GM12878 (cell line): ENCODE data around the gene NPM3. TPM values are rescaled to one million over a fixed set of nuclear protein-coding genes. Genes with fewer than 3 reads are reported as not detected.

ENCODE experiments used
- ATAC-seq: fragments of 200-7000 bp; cut with Tn5 transposase; 3 replicates; pipeline ENCODE4 v1.9.1; 2020; ENCODE audit warnings: mild to moderate bottlenecking, moderate library complexity
- BruUV-seq: library from RNA; stranded (reverse); fragments of 400-500 nt; replicated peaks from 2 replicates; lab custom pipeline; 2021; lab: Mats Ljungman, UMichigan
- CTCF ChIA-PET: fragments of 300-600 bp; sonication (Branson Sonifier 250); formaldehyde crosslinking; extraction: SDS; loops from one replicate; lab custom pipeline; 2021; ENCODE audit warnings: inconsistent platforms; lab: Yijun Ruan, JAX
- POLR2A ChIA-PET: fragments of 350-600 bp; formaldehyde crosslinking; extraction: SDS; loops from one replicate; lab custom pipeline; 2021; ENCODE audit warnings: inconsistent platforms; lab: Charles Lee
- RAD21 ChIA-PET: fragments of 300-600 bp; sonication (Branson Sonifier 250); formaldehyde crosslinking; loops from one replicate; lab custom pipeline; 2023; ENCODE audit warnings: antibody characterized with exemption; ENCODE audit not compliant: unreplicated experiment; lab: Charles Lee
- SMC1A ChIA-PET: fragments of 300-600 bp; sonication (Branson Sonifier 250); formaldehyde crosslinking; loops from one replicate; lab custom pipeline; 2023; ENCODE audit not compliant: unreplicated experiment, uncharacterized antibody; lab: Charles Lee
- DNase-seq: peaks from one replicate; pipeline ENCODE4 v3.0.0-alpha.2; 2011; ENCODE audit warnings: low read depth, low spot score
- FAIRE-seq: peaks from 3 replicates; lab custom pipeline; 2011; peaks lifted over from hg19 to GRCh38; lab: Jason Lieb, UNC
- H2AFZ ChIP-seq: 2 replicates; pipeline ENCODE4 v1.6.0; 2011; ENCODE audit warnings: low read depth, low read length, control low read depth; ENCODE audit not compliant: control insufficient read depth
- H3K27ac ChIP-seq: 2 replicates; pipeline ENCODE4 v1.5.1; 2011; ENCODE audit warnings: control low read depth; ENCODE audit not compliant: control insufficient read depth, insufficient read depth
- H3K27me3 ChIP-seq, 2 experiments: replicated peaks in 1 of 2; 2 replicates each; pipeline versions ENCODE4 v1.6.0 to v1.6.1; 2011; ENCODE audit warnings: low read length in 1 of 2; ENCODE audit not compliant: control insufficient read depth in 2 of 2, insufficient read depth in 2 of 2
- H3K36me3 ChIP-seq, 2 experiments: 2 replicates each; pipeline ENCODE4 v1.5.1; 2011; ENCODE audit warnings: low read length in 1 of 2; ENCODE audit not compliant: control insufficient read depth in 2 of 2, insufficient read depth in 2 of 2
- H3K4me1 ChIP-seq: 2 replicates; pipeline ENCODE4 v1.6.1; 2011; ENCODE audit warnings: mild to moderate bottlenecking, low read length, moderate library complexity, mixed read lengths; ENCODE audit not compliant: control insufficient read depth, insufficient read depth
- H3K4me2 ChIP-seq: 2 replicates; pipeline ENCODE4 v1.6.0; 2011; ENCODE audit warnings: control low read depth; ENCODE audit not compliant: control insufficient read depth, insufficient read depth
- H3K4me3 ChIP-seq: fragments of 200-600 bp; sonication (generic); 2 replicates; pipeline ENCODE4 v1.5.1; 2016
- H3K79me2 ChIP-seq: 2 replicates; pipeline ENCODE4 v1.6.0; 2011; ENCODE audit warnings: low read length; ENCODE audit not compliant: control insufficient read depth, insufficient read depth
- H3K9ac ChIP-seq: 2 replicates; pipeline ENCODE4 v1.8.0; 2011; ENCODE audit warnings: low read length, control low read depth, mixed read lengths; ENCODE audit not compliant: control insufficient read depth, insufficient read depth
- H3K9me3 ChIP-seq: replicated peaks from 3 replicates; pipeline ENCODE4 v1.5.1; 2011; ENCODE audit warnings: mild to moderate bottlenecking, low read length; ENCODE audit not compliant: control insufficient read depth, insufficient read depth
- H4K20me1 ChIP-seq: 2 replicates; pipeline ENCODE4 v1.6.0; 2011; ENCODE audit not compliant: control insufficient read depth, insufficient read depth
- CBX3 ChIP-seq: fragments of 200-600 bp; sonication (generic); IDR thresholded peaks from 2 replicates; pipeline ENCODE4 v1.6.1; 2016; ENCODE audit warnings: low read depth, borderline replicate concordance
- CUX1 ChIP-seq: IDR thresholded peaks from 2 replicates; pipeline ENCODE4 v1.6.1; 2012; ENCODE audit warnings: improper control_type of control experiment, low read depth, low read length; ENCODE audit not compliant: insufficient replicate concordance
- DPF2 ChIP-seq: fragments of 450-650 bp; IDR thresholded peaks from 2 replicates; pipeline ENCODE4 v1.6.1; 2017; ENCODE audit warnings: mild to moderate bottlenecking
- ETV6 ChIP-seq, 2 experiments: fragments of 450-650 bp in 1 of 2; IDR thresholded peaks in 1 of 2; conservative IDR thresholded peaks in 1 of 2; 2 replicates each; pipeline ENCODE4 v1.6.1; 2014; ENCODE audit warnings: antibody characterized with exemption in 1 of 2, borderline replicate concordance in 1 of 2, low read depth in 1 of 2, mild to moderate bottlenecking in 1 of 2, moderate library complexity in 1 of 2
- GABPA ChIP-seq: IDR thresholded peaks from 2 replicates; pipeline ENCODE4 v1.6.1; 2014; ENCODE audit warnings: antibody characterized with exemption, low read depth, mild to moderate bottlenecking, inconsistent platforms
- GATAD2B ChIP-seq: fragments of 450-650 bp; conservative IDR thresholded peaks from 2 replicates; pipeline ENCODE4 v1.6.1; 2017; ENCODE audit warnings: low read depth, mild to moderate bottlenecking, moderate library complexity
- IKZF2 ChIP-seq, 2 experiments: fragments of 450-650 bp; IDR thresholded peaks; 2 replicates each; pipeline ENCODE4 v1.6.1; 2017; ENCODE audit warnings: mild to moderate bottlenecking in 2 of 2, moderate library complexity in 2 of 2
- IRF4 ChIP-seq: IDR thresholded peaks from 2 replicates; pipeline ENCODE4 v1.6.1; 2011; ENCODE audit warnings: low read depth, low read length
- MEF2A ChIP-seq: IDR thresholded peaks from 2 replicates; pipeline ENCODE4 v1.6.1; 2011; ENCODE audit warnings: low read depth, mild to moderate bottlenecking, low read length, moderate library complexity; ENCODE audit not compliant: insufficient read depth
- NR2F1 ChIP-seq: fragments of 450-650 bp; conservative IDR thresholded peaks from 2 replicates; pipeline ENCODE4 v1.6.1; 2017; ENCODE audit warnings: mild to moderate bottlenecking
- POLR2A ChIP-seq: IDR thresholded peaks from 2 replicates; pipeline ENCODE4 v1.6.1; 2011; ENCODE audit warnings: low read depth, mild to moderate bottlenecking, low read length
- RUNX3 ChIP-seq: IDR thresholded peaks from 2 replicates; pipeline ENCODE4 v1.6.1; 2012; ENCODE audit warnings: low read length, inconsistent platforms
- SIN3A ChIP-seq: IDR thresholded peaks from 2 replicates; pipeline ENCODE4 v1.6.1; 2012; ENCODE audit warnings: low read depth, low read length, improper control_type of control experiment
- ZBTB11 ChIP-seq: fragments of 450-650 bp; formaldehyde crosslinking; IDR thresholded peaks from 2 replicates; pipeline ENCODE4 v1.5.0; 2022; ENCODE audit warnings: mild to moderate bottlenecking, missing genetic modification characterization
- WGBS: methylation state at CpG from one replicate; pipeline ENCODE4 v1.1.6; 2016; ENCODE audit warnings: low lambda C conversion rate; ENCODE audit not compliant: insufficient replicate concordance, insufficient coverage; ENCODE audit errors: missing lambda C conversion rate; 5-methylcytosine and 5-hydroxymethylcytosine counted together
- in situ Hi-C: fragments of 300-500 bp; cut with MboI; formaldehyde crosslinking; loops from 9 replicates; pipeline ENCODE4 v1.14.3; 2018; ENCODE audit warnings: mixed read lengths
- intact Hi-C: fragments of 100-400 bp; cut with micrococcal nuclease; formaldehyde crosslinking; loops from one replicate; pipeline ENCODE4 v1.14.2; 2022; ENCODE audit not compliant: unreplicated experiment
- polyA plus RNA-seq, 11 experiments: library from polyadenylated mRNA; depleted of rRNA in 4 of 11; unstranded in 6 of 11; stranded (reverse) in 5 of 11; fragments of >200 nt; fragmentation: Nextera tagmentation in 4 of 11; fragmentation: Illumina TruSeq in 1 of 11; extraction: Ambion mirVana in 4 of 11; extraction: Trizol in 1 of 11; gene quantifications; 1 replicate in 1 of 11; 2 replicates in 10 of 11; pipeline versions ENCODE4 v1.2.1 to v1.2.3, GENCODE V29; 2011 to 2016; ENCODE audit warnings: inconsistent platforms in 2 of 11, missing spikeins in 2 of 11, low read depth in 1 of 11
- total RNA-seq, 4 experiments: library from RNA; depleted of rRNA in 3 of 4; stranded (reverse); fragments of >200 nt in 3 of 4; fragmentation: Illumina TruSeq in 1 of 4; extraction: Trizol in 1 of 4; gene quantifications; 2 replicates each; pipeline versions ENCODE4 v1.2.1 to v1.2.3, GENCODE V29; 2013 to 2021

The NPM3 gene
- total and polyA plus RNA-seq, 10 of the 15 experiments (the other 5 are each of a cell fraction or from before 2014, with no cell fraction given), result 13.0 to 171 (median 93.3) TPM

- 0 out of 4 replicates have a peak, but pooled peaks cover 0 to 2% of the 10 kb centered on the region in 2 experiments for H3K36me3 ChIP-seq
- H3K4me3 ChIP-seq, result peak overlapping the region; percentile 34; the same call in 1 of the 2 replicates
- WGBS, result 28% methylated on average over 17 of the region's 17 CpGs
- in situ Hi-C loops, result loop anchor here (5.0 kb wide), 2 partner anchors 173 to 568 kb away; no protein-coding TSS in a partner anchor
- BruUV-seq, result no TSS peak
- ChIA-PET SMC1A (interaction anchor here (0.7 to 7.9 kb wide), 8 partner anchors 48 to 210 kb away, joined by 3 to 139 read pairs (median 5); partner anchors contain the start of genes DPCD and POLL), RAD21 (interaction anchor here (0.6 to 7.9 kb wide), 9 partner anchors 32 to 293 kb away, joined by 3 to 172 read pairs (median 4); partner anchors contain the start of genes DPCD and POLL), POLR2A (interaction anchor here (1.4 to 1.7 kb wide), 2 partner anchors 34 to 177 kb away, joined by 3 to 6 read pairs; no protein-coding TSS in a partner anchor), CTCF (interaction anchor here (0.5 to 9.8 kb wide), 30 partner anchors 15 to 566 kb away, joined by 3 to 334 read pairs (median 7); partner anchors contain the start of genes DPCD and POLL)
- DNase-seq, result no peak
- peak overlapping the region; percentile 100 for H3K4me2 ChIP-seq
- intact Hi-C loops, result loop anchor here (2.0 to 10.0 kb wide), 4 partner anchors 88 to 566 kb away; partner anchors contain the start of gene BTRC
- H3K9me3 ChIP-seq, result no peaks in the 10 kb centered on the region
- no peak overlapping the region for H3K27ac ChIP-seq
- FAIRE-seq, result no peak
- no peaks in the 10 kb centered on the region for H4K20me1 ChIP-seq
- H2AFZ ChIP-seq, result peak overlapping the region; percentile 59
- H3K27me3 ChIP-seq, result peaks cover 2 to 3% of the 10 kb centered on the region in 2 experiments; a peak in 3 of 4 replicates
- H3K79me2 ChIP-seq, result peaks cover 11% of the 10 kb centered on the region
- peaks cover 42% of the 10 kb centered on the region for H3K4me1 ChIP-seq
- H3K9ac ChIP-seq, result peak overlapping the region; percentile 42; the same call in 1 of the 2 replicates
- ATAC-seq, result peak; percentile 1; the same call in 2 of the 3 replicates
- no peak for TF ChIP-seq NR2F1
- no peak for TF ChIP-seq RUNX3
- TF ChIP-seq DPF2, result 0 out of 2 replicates have a peak, but pooled peaks have one; percentile 4
- TF ChIP-seq GATAD2B, result no peak
- TF ChIP-seq ZBTB11 (CRISPR knock-in tag), result no peak
- TF ChIP-seq CBX3, result no peak
- 0 out of 4 replicates have a peak, but pooled peaks of 1 of the 2 experiments have one; percentile 6 for TF ChIP-seq IKZF2 (IDR thresholded peaks at IDR 0.05)
- TF ChIP-seq POLR2A, result no peak
- no peak for TF ChIP-seq CUX1
- no peak for TF ChIP-seq ETV6 (conservative IDR thresholded peaks at IDR 0.05 in 1 of 2, IDR thresholded peaks at IDR 0.05 in 1 of 2; ENCODE audit: borderline replicate concordance in 1 of 2, low read depth in 1 of 2)
- no peak for TF ChIP-seq MEF2A
- TF ChIP-seq SIN3A, result no peak
- TF ChIP-seq IRF4, result no peak
- TF ChIP-seq GABPA, result no peak
Measured at GRCh38 chr10:101780187-101780817, 2.9 kb downstream of the NPM3 start.
